Astrocyte (in vitro differentiated cells and primary cell): Measurements from ENCODE around the gene KLF17. TPM values are rescaled to one million over a fixed set of nuclear protein-coding genes. Genes with fewer than 3 reads are reported as not detected.

ENCODE experiments used
- DNase-seq: peaks from one replicate; pipeline ENCODE4 v3.0.0-alpha.2; 2010; ENCODE audit warnings: low read depth
- FAIRE-seq: peaks from 2 replicates; lab custom pipeline; 2011; peaks lifted over from hg19 to GRCh38; lab: Jason Lieb, UNC
- H2AFZ ChIP-seq: 2 replicates; pipeline ENCODE4 v1.6.0; 2012; ENCODE audit warnings: low read depth, low read length, inconsistent platforms
- H3K27ac ChIP-seq: 2 replicates; pipeline ENCODE4 v1.5.1; 2011; ENCODE audit warnings: low read depth, low read length, inconsistent platforms
- H3K27me3 ChIP-seq: 2 replicates; pipeline ENCODE4 v1.6.0; 2011; ENCODE audit warnings: low read length, inconsistent platforms; ENCODE audit not compliant: insufficient read depth
- H3K36me3 ChIP-seq: 2 replicates; pipeline ENCODE4 v1.5.1; 2011; ENCODE audit warnings: low read length, inconsistent platforms; ENCODE audit not compliant: insufficient read depth
- H3K4me1 ChIP-seq: 2 replicates; pipeline ENCODE4 v1.5.1; 2011; ENCODE audit warnings: low read length, inconsistent platforms; ENCODE audit not compliant: insufficient read depth
- H3K4me2 ChIP-seq: 2 replicates; pipeline ENCODE4 v1.6.0; 2012; ENCODE audit warnings: low read length, inconsistent platforms
- H3K4me3 ChIP-seq: 2 replicates; pipeline ENCODE4 v1.5.1; 2011; ENCODE audit warnings: low read depth, mild to moderate bottlenecking, low read length, inconsistent platforms; ENCODE audit not compliant: insufficient read depth
- H3K79me2 ChIP-seq: 2 replicates; pipeline ENCODE4 v1.6.0; 2012; ENCODE audit warnings: mild to moderate bottlenecking, low read length, inconsistent platforms; ENCODE audit not compliant: insufficient read depth
- H3K9ac ChIP-seq: 2 replicates; pipeline ENCODE4 v1.6.0; 2012; ENCODE audit warnings: mild to moderate bottlenecking, low read length, inconsistent platforms
- H3K9me3 ChIP-seq: 2 replicates; pipeline ENCODE4 v1.5.1; 2012; ENCODE audit warnings: low read depth, mild to moderate bottlenecking, low read length, inconsistent platforms; ENCODE audit not compliant: insufficient read depth
- H4K20me1 ChIP-seq: 2 replicates; pipeline ENCODE4 v1.6.0; 2012; ENCODE audit warnings: low read length, inconsistent platforms; ENCODE audit not compliant: insufficient read depth
- H3K27ac Mint-ChIP-seq: one replicate; pipeline ENCODE4 v1.8.0; 2021; ENCODE audit warnings: mild to moderate bottlenecking, mixed read lengths; ENCODE audit not compliant: unreplicated experiment
- H3K27me3 Mint-ChIP-seq: one replicate; pipeline ENCODE4 v1.8.0; 2021; ENCODE audit warnings: low read depth, mixed read lengths; ENCODE audit not compliant: unreplicated experiment
- H3K36me3 Mint-ChIP-seq: one replicate; pipeline ENCODE4 v1.8.0; 2021; ENCODE audit warnings: low read depth, mixed read lengths; ENCODE audit not compliant: unreplicated experiment
- H3K4me1 Mint-ChIP-seq: one replicate; pipeline ENCODE4 v1.8.0; 2021; ENCODE audit warnings: low read depth, mixed read lengths; ENCODE audit not compliant: unreplicated experiment
- H3K4me3 Mint-ChIP-seq: one replicate; pipeline ENCODE4 v1.8.0; 2021; ENCODE audit warnings: mild to moderate bottlenecking, moderate library complexity, mixed read lengths; ENCODE audit not compliant: unreplicated experiment
- H3K9me3 Mint-ChIP-seq: one replicate; pipeline ENCODE4 v1.8.0; 2021; ENCODE audit warnings: mild to moderate bottlenecking, mixed read lengths; ENCODE audit not compliant: unreplicated experiment
- EZH2 ChIP-seq: IDR thresholded peaks from 2 replicates; pipeline ENCODE4 v1.6.1; 2012; ENCODE audit warnings: mild to moderate bottlenecking, low read length, inconsistent platforms; ENCODE audit not compliant: insufficient read depth
- total RNA-seq: library from RNA; stranded (reverse); gene quantifications from 2 replicates; pipeline ENCODE4 v1.2.1, GENCODE V29; 2021
- TF ChIP-seq, protein P1 (sequence below): IDR thresholded peaks from 2 replicates; pipeline ENCODE4 v1.5.1; 2011; ENCODE audit warnings: low read depth, mild to moderate bottlenecking, inconsistent platforms, low read length, moderate library complexity; ENCODE audit not compliant: insufficient read depth

The KLF17 gene
- total RNA-seq, 1 donor from 2014 or later, result 0.09 TPM

DNA sequence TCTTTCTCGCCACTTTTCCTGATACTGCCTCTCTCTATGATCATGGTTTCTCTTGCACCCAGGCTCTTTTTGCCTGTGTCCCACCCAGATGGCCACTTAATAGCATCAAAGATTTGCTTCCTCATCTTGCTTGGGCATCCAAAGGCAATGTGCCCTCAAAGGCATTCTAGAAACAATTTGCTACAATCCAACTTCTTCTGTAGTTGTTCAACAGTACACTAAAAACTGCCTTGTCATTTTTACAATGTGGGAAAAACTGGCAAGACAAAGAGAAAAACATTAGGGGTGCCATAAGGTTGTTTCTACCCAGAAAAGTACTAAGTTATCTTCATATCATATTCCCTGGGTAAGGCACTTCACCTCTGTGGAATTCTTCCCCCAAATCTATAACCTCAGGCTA lies 39.3 kb downstream of the KLF17 start:
- H3K9me3 ChIP-seq, result no peaks in the 10 kb centered on the region
- no peaks in the 10 kb centered on the region for H3K79me2 ChIP-seq
- H3K36me3 ChIP-seq, result no peaks in the 10 kb centered on the region
- H3K4me2 ChIP-seq, result no peak overlapping the region
- DNase-seq (no peak), FAIRE-seq (no peak)
- TF ChIP-seq, protein P1, sequence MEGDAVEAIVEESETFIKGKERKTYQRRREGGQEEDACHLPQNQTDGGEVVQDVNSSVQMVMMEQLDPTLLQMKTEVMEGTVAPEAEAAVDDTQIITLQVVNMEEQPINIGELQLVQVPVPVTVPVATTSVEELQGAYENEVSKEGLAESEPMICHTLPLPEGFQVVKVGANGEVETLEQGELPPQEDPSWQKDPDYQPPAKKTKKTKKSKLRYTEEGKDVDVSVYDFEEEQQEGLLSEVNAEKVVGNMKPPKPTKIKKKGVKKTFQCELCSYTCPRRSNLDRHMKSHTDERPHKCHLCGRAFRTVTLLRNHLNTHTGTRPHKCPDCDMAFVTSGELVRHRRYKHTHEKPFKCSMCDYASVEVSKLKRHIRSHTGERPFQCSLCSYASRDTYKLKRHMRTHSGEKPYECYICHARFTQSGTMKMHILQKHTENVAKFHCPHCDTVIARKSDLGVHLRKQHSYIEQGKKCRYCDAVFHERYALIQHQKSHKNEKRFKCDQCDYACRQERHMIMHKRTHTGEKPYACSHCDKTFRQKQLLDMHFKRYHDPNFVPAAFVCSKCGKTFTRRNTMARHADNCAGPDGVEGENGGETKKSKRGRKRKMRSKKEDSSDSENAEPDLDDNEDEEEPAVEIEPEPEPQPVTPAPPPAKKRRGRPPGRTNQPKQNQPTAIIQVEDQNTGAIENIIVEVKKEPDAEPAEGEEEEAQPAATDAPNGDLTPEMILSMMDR, result no peak
- no peak for TF ChIP-seq EZH2
- Mint-ChIP-seq H3K36me3 (no peaks in the 10 kb centered on the region), H3K4me3 (no peak overlapping the region), H3K27me3 (no peaks in the 10 kb centered on the region), H3K4me1 (no peaks in the 10 kb centered on the region), H3K27ac (no peak overlapping the region), H3K9me3 (peaks cover 1% of the 10 kb centered on the region)
- H3K27me3 ChIP-seq, result no peaks in the 10 kb centered on the region
- no peak overlapping the region for H3K9ac ChIP-seq
- H3K4me1 ChIP-seq, result peaks cover 3% of the 10 kb centered on the region
- H3K4me3 ChIP-seq, result no peak overlapping the region
- H3K27ac ChIP-seq, result no peak overlapping the region
- H2AFZ ChIP-seq, result no peak overlapping the region
- no peaks in the 10 kb centered on the region for H4K20me1 ChIP-seq

DNA sequence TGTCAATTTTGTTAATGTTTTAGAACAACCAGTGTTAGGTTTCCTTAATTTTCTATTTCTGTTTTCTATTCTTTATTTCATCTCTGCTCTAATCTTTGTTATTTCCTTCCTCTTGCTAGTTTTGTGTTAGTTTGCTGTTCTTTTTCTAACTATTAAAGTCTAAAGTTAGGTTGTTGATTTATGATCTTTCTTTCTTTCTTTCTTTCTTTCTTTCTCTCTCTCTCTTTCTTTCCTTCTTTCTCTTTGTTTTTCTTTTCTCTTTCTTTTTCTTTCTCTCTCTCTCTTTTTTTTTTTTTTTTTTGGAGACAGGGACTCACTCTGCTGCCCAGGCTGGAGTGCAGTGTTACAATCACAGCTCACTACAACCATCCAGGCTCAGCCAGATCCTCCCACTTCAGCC lies 40.2 kb downstream of the KLF17 start:
- Histone ChIP-seq H3K9ac (no peak overlapping the region), H3K4me1 (peaks cover 3% of the 10 kb centered on the region), H3K27ac (no peak overlapping the region), H2AFZ (no peak overlapping the region), H4K20me1 (no peaks in the 10 kb centered on the region), H3K36me3 (no peaks in the 10 kb centered on the region), H3K9me3 (no peaks in the 10 kb centered on the region), H3K79me2 (no peaks in the 10 kb centered on the region), H3K4me2 (no peak overlapping the region), H3K4me3 (no peak overlapping the region), H3K27me3 (no peaks in the 10 kb centered on the region)
- H3K4me1 Mint-ChIP-seq, result no peaks in the 10 kb centered on the region
- H3K4me3 Mint-ChIP-seq, result no peak overlapping the region
- DNase-seq (no peak), FAIRE-seq (no peak)
- H3K36me3 Mint-ChIP-seq, result no peaks in the 10 kb centered on the region
- H3K27me3 Mint-ChIP-seq, result no peaks in the 10 kb centered on the region
- TF ChIP-seq EZH2, result no peak
- TF ChIP-seq, protein P1, result no peak
- H3K9me3 Mint-ChIP-seq, result peaks cover 4% of the 10 kb centered on the region
- no peak overlapping the region for H3K27ac Mint-ChIP-seq

DNA sequence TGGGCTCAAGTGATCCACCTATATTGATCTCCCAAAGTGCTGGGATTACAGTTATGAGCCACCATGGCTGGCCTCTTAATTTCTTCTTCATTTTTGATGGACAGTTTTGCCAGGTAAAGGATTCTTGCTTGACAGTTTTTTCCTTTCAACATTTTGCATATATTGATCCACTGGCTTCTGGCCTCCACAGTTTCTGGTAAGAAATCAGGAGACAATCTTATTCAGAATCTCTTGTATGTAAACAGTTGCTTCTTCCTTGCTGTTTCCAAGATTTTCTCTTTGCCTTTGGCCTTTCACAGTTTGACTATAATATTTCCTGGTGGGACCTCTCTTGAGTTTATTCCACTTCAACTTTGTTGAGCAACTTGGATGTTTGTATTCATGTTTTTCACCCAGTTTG lies 42.9 kb downstream of the KLF17 start:
- TF ChIP-seq, protein P1, result no peak
- no peak for TF ChIP-seq EZH2
- H3K4me3 ChIP-seq, result no peak overlapping the region
- no peak overlapping the region for H3K4me2 ChIP-seq
- no peaks in the 10 kb centered on the region for H3K9me3 ChIP-seq
- H3K9ac ChIP-seq, result no peak overlapping the region
- H3K4me1 ChIP-seq, result no peaks in the 10 kb centered on the region
- Mint-ChIP-seq H3K27me3 (no peaks in the 10 kb centered on the region), H3K4me3 (no peak overlapping the region), H3K4me1 (no peaks in the 10 kb centered on the region), H3K36me3 (no peaks in the 10 kb centered on the region), H3K9me3 (peaks cover 4% of the 10 kb centered on the region), H3K27ac (no peak overlapping the region)
- H4K20me1 ChIP-seq, result no peaks in the 10 kb centered on the region
- DNase-seq, result no peak
- H3K27ac ChIP-seq, result no peak overlapping the region
- no peak for FAIRE-seq
- H3K79me2 ChIP-seq, result no peaks in the 10 kb centered on the region
- no peak overlapping the region for H2AFZ ChIP-seq
- H3K36me3 ChIP-seq, result no peaks in the 10 kb centered on the region
- no peaks in the 10 kb centered on the region for H3K27me3 ChIP-seq
